ENCODE measurements around the gene LCOR. TPM values are rescaled to one million over a fixed set of nuclear protein-coding genes. Genes with fewer than 3 reads are reported as not detected.

The LCOR gene
- total and polyA plus RNA-seq, 8 donors: 4.5 to 34.2 (median 19.5) TPM

GRCh38 chr10:96889415-96890171 is 57.5 kb downstream of the LCOR start:
- Histone ChIP-seq H3K4me3 (peak overlapping the region in 1 of 4 donors; percentile 10), H3K4me1 (peaks cover 3 to 21% (median 12%) of the 10 kb centered on the region in 3 donors), H3K9me3 (no peaks in the 10 kb centered on the region), H3K27me3 (no peaks in the 10 kb centered on the region), H3K27ac (peak overlapping the region; percentile 50 to 90 (median 67)), H3K36me3 (no peaks in the 10 kb centered on the region)
- 51 to 59% methylated on average over 12 of the region's 12 CpGs for WGBS, 2 donors
- DNase-seq (peak in 3 of 6 donors; percentile 23 to 55 (median 47)), ATAC-seq (peak; percentile 86 to 90 (median 88)), FAIRE-seq (no peak)
- TF ChIP-seq CTCF (IDR thresholded peaks at IDR 0.05): no peak
- intact Hi-C loops (cut with DNase I): no loop called here

- FAIRE-seq: no peak
- TF ChIP-seq CTCF (IDR thresholded peaks at IDR 0.05): no peak
- peak overlapping the region; percentile 50 to 90 (median 67) for H3K27ac ChIP-seq
These were observed 58.0 kb downstream of the LCOR start for GRCh38 chr10:96890172-96890513.

DNA sequence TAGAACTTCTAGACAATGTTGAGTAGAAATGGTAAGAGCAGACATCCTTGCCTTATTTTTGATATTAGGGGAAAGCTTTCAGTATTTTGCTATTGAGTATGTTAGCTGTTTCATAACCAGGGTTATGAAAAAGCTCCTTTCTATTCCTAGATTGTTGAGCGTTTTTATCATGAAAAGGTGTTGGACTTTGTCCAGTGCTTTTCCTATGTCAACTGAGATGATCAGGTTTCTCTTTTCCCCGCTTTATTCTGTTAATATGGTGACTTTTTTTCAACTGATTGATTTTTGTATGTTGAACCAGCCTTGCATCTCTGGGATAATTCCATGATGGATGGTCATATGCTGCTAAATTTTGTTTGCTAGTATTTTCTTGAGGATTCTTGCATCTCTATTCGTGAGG is 58.5 kb downstream of the LCOR start:
- peak; percentile 38 to 65 (median 64) for ATAC-seq
- peak overlapping the region; percentile 50 to 90 (median 67) for H3K27ac ChIP-seq

More at GRCh38 chr10:96890172-96890513, 58.0 kb downstream of the LCOR start:
- Histone ChIP-seq H3K36me3 (no peaks in the 10 kb centered on the region), H3K9me3 (no peaks in the 10 kb centered on the region), H3K4me1 (peaks cover 3 to 16% (median 6%) of the 10 kb centered on the region in 3 donors), H3K4me3 (peak overlapping the region in 1 of 4 donors; percentile 10), H3K27me3 (no peaks in the 10 kb centered on the region)
- peak; percentile 69 to 82 (median 76) for ATAC-seq
- DNase-seq: peak in 2 of 6 donors; percentile 23 to 31
- intact Hi-C loops (cut with DNase I): no loop called here
- WGBS, 2 donors: 39 to 52% methylated on average over 1 of the region's 1 CpG

GRCh38 chr10:96891840-96892239 is 59.7 kb downstream of the LCOR start:
- ATAC-seq: no peak
- WGBS, 2 donors: 81 to 97% methylated on average over 4 of the region's 4 CpGs
- intact Hi-C loops (cut with DNase I): no loop called here
- no peak for TF ChIP-seq CTCF (IDR thresholded peaks at IDR 0.05)
- Histone ChIP-seq H3K9me3 (no peaks in the 10 kb centered on the region), H3K36me3 (no peaks in the 10 kb centered on the region), H3K27ac (no peak overlapping the region), H3K27me3 (no peaks in the 10 kb centered on the region), H3K4me3 (no peak overlapping the region), H3K4me1 (peaks cover 3 to 15% (median 6%) of the 10 kb centered on the region in 3 donors)
- no peak for DNase-seq
- FAIRE-seq: no peak

More for the DNA sequence above, 58.5 kb downstream of the LCOR start:
- 17 to 25% methylated on average over 3 of the region's 3 CpGs for WGBS, 2 donors
- Histone ChIP-seq H3K4me3 (no peak overlapping the region), H3K36me3 (no peaks in the 10 kb centered on the region), H3K9me3 (no peaks in the 10 kb centered on the region), H3K4me1 (peaks cover 3 to 15% (median 4%) of the 10 kb centered on the region in 3 donors), H3K27me3 (no peaks in the 10 kb centered on the region)
- FAIRE-seq: no peak
- intact Hi-C loops (cut with DNase I): no loop called here
- no peak for TF ChIP-seq CTCF (IDR thresholded peaks at IDR 0.05)
- DNase-seq: no peak
